ENCODE measurements around the gene TCF12.
"Not testable (repeated sequence)": the region's sequence is repeated elsewhere in the genome, so short reads cannot be mapped to it uniquely, and the experiment has no call there.

Gene TCF12

GRCh38 chr15:56980473-56980872 is 62.0 kb downstream of the TCF12 start:
- DNase-seq: no peak

- no peak for DNase-seq
These were observed 62.7 kb downstream of the TCF12 start for GRCh38 chr15:56981160-56981559.

GRCh38 chr15:56982987-56983386 is 64.5 kb downstream of the TCF12 start:
- DNase-seq: no peak

GRCh38 chr15:56984681-56985481 is 66.4 kb downstream of the TCF12 start:
- DNase-seq: peak; percentile 63

GRCh38 chr15:56985856-56986255 is 67.4 kb downstream of the TCF12 start:
- no peak for DNase-seq

GRCh38 chr15:56987286-56987685 is 68.8 kb downstream of the TCF12 start:
- no peak for DNase-seq

GRCh38 chr15:56988219-56988618 is 69.8 kb downstream of the TCF12 start:
- no peak for DNase-seq

GRCh38 chr15:56989411-56989924 is 71.0 kb downstream of the TCF12 start:
- DNase-seq: no peak

- no peak for DNase-seq
These were observed 72.6 kb downstream of the TCF12 start for GRCh38 chr15:56991017-56991416.

- no peak for DNase-seq
These were observed 74.3 kb downstream of the TCF12 start for GRCh38 chr15:56992725-56993124.

- no peak for DNase-seq
These were observed 75.8 kb downstream of the TCF12 start for GRCh38 chr15:56994280-56994679.

GRCh38 chr15:56996093-56996492 is 77.6 kb downstream of the TCF12 start:
- no peak for DNase-seq

- DNase-seq: peak; percentile 60
These were observed 78.5 kb downstream of the TCF12 start for GRCh38 chr15:56996746-56997470.

GRCh38 chr15:57003418-57003817 is 85.0 kb downstream of the TCF12 start:
- peak; percentile 87 for DNase-seq

GRCh38 chr15:57005244-57005643 is 86.8 kb downstream of the TCF12 start:
- no peak for DNase-seq

- not testable (repeated sequence) for DNase-seq
These were observed 89.4 kb downstream of the TCF12 start for GRCh38 chr15:57007797-57008196.

GRCh38 chr15:57010724-57011123 is 92.3 kb downstream of the TCF12 start:
- no peak for DNase-seq

GRCh38 chr15:57012556-57012955 is 94.1 kb downstream of the TCF12 start:
- no peak for DNase-seq

- DNase-seq: not testable (repeated sequence)
These were observed 96.5 kb downstream of the TCF12 start for GRCh38 chr15:57014896-57015295.

GRCh38 chr15:57015360-57015759 is 96.9 kb downstream of the TCF12 start:
- DNase-seq: no peak

GRCh38 chr15:57015897-57016296 is 97.5 kb downstream of the TCF12 start:
- no peak for DNase-seq

- peak; percentile 35 for DNase-seq
These were observed 98.6 kb downstream of the TCF12 start for GRCh38 chr15:57017024-57017423.

GRCh38 chr15:57018151-57018550 is 99.7 kb downstream of the TCF12 start:
- DNase-seq: peak; percentile 8
